ENCODE data around the gene ERP44.
"Not testable (repeated sequence)": the region's sequence is repeated elsewhere in the genome, so short reads cannot be mapped to it uniquely, and the experiment has no call there.

The ERP44 gene

GRCh38 chr9:100083448-100084127, 15.2 kb downstream of the ERP44 start:
- Histone ChIP-seq H3K36me3 (ENCODE audit: control insufficient read depth, low read depth, low read length) (no peaks in the 10 kb centered on the region), H3K9ac (ENCODE audit: low read length) (no peak overlapping the region), H3K27ac (ENCODE audit: low read length) (no peak overlapping the region), H3K27me3 (ENCODE audit: control insufficient read depth, insufficient read depth, low read length) (no peaks in the 10 kb centered on the region), H3K9me3 (ENCODE audit: control insufficient read depth, low read depth, low read length) (no peaks in the 10 kb centered on the region), H3K4me1 (ENCODE audit: control insufficient read depth, low read depth, low read length) (peaks cover 11% of the 10 kb centered on the region), H3K4me3 (ENCODE audit: low read length) (no peak overlapping the region)

- Histone ChIP-seq H3K9me3 (ENCODE audit: control insufficient read depth, low read depth, low read length) (no peaks in the 10 kb centered on the region), H3K36me3 (ENCODE audit: control insufficient read depth, low read depth, low read length) (no peaks in the 10 kb centered on the region), H3K27ac (ENCODE audit: low read length) (no peak overlapping the region), H3K4me3 (ENCODE audit: low read length) (no peak overlapping the region), H3K9ac (ENCODE audit: low read length) (no peak overlapping the region), H3K27me3 (ENCODE audit: control insufficient read depth, insufficient read depth, low read length) (no peaks in the 10 kb centered on the region), H3K4me1 (ENCODE audit: control insufficient read depth, low read depth, low read length) (peaks cover 11% of the 10 kb centered on the region)
Observed at GRCh38 chr9:100082782-100083181, 16.0 kb downstream of the ERP44 start.

DNA sequence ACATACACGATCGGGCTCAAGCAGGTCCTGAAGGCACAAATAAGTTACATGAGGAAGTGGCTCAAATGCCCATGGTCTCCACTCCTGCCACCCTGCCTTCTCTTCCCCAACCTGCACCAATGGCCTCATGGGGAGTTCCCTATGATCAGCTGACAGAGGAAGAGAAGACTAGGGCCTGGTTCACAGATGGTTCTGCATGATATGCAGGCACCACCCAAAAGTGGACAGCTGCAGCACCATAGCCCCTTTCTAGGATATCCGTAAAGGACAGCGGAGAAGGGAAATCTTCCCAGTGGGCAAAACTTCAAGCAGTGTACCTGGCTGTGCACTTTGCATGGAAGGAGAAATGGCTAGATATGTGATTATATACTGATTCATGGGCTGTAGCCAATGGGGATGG, 22.5 kb downstream of the ERP44 start:
- not testable (repeated sequence) for H3K4me1 ChIP-seq (ENCODE audit: control insufficient read depth, low read depth, low read length); H3K27me3 ChIP-seq (ENCODE audit: control insufficient read depth, insufficient read depth, low read length); H3K36me3 ChIP-seq (ENCODE audit: control insufficient read depth, low read depth, low read length); H3K27ac ChIP-seq (ENCODE audit: low read length); H3K9ac ChIP-seq (ENCODE audit: low read length); H3K4me3 ChIP-seq (ENCODE audit: low read length); H3K9me3 ChIP-seq (ENCODE audit: control insufficient read depth, low read depth, low read length)

GRCh38 chr9:100074989-100075388, 23.8 kb downstream of the ERP44 start:
- H3K27me3 ChIP-seq (ENCODE audit: control insufficient read depth, insufficient read depth, low read length) = no peaks in the 10 kb centered on the region

GRCh38 chr9:100074093-100074492, 24.7 kb downstream of the ERP44 start:
- Histone ChIP-seq H3K4me3 (ENCODE audit: low read length) (no peak overlapping the region), H3K36me3 (ENCODE audit: control insufficient read depth, low read depth, low read length) (no peaks in the 10 kb centered on the region), H3K27me3 (ENCODE audit: control insufficient read depth, insufficient read depth, low read length) (no peaks in the 10 kb centered on the region)

More at GRCh38 chr9:100074989-100075388, 23.8 kb downstream of the ERP44 start:
- Histone ChIP-seq H3K4me1 (ENCODE audit: control insufficient read depth, low read depth, low read length) (no peaks in the 10 kb centered on the region), H3K9me3 (ENCODE audit: control insufficient read depth, low read depth, low read length) (no peaks in the 10 kb centered on the region), H3K27ac (ENCODE audit: low read length) (no peak overlapping the region), H3K36me3 (ENCODE audit: control insufficient read depth, low read depth, low read length) (no peaks in the 10 kb centered on the region), H3K9ac (ENCODE audit: low read length) (no peak overlapping the region), H3K4me3 (ENCODE audit: low read length) (no peak overlapping the region)

GRCh38 chr9:100072805-100073204, 26.0 kb downstream of the ERP44 start:
- Histone ChIP-seq H3K9me3 (ENCODE audit: control insufficient read depth, low read depth, low read length) (no peaks in the 10 kb centered on the region), H3K27me3 (ENCODE audit: control insufficient read depth, insufficient read depth, low read length) (no peaks in the 10 kb centered on the region), H3K4me1 (ENCODE audit: control insufficient read depth, low read depth, low read length) (no peaks in the 10 kb centered on the region), H3K4me3 (ENCODE audit: low read length) (no peak overlapping the region), H3K27ac (ENCODE audit: low read length) (no peak overlapping the region), H3K9ac (ENCODE audit: low read length) (no peak overlapping the region), H3K36me3 (ENCODE audit: control insufficient read depth, low read depth, low read length) (no peaks in the 10 kb centered on the region)

More at GRCh38 chr9:100074093-100074492, 24.7 kb downstream of the ERP44 start:
- H3K9ac ChIP-seq (ENCODE audit: low read length) = no peak overlapping the region
- no peaks in the 10 kb centered on the region for H3K4me1 ChIP-seq (ENCODE audit: control insufficient read depth, low read depth, low read length)
- H3K9me3 ChIP-seq (ENCODE audit: control insufficient read depth, low read depth, low read length) = no peaks in the 10 kb centered on the region
- H3K27ac ChIP-seq (ENCODE audit: low read length) = no peak overlapping the region

DNA sequence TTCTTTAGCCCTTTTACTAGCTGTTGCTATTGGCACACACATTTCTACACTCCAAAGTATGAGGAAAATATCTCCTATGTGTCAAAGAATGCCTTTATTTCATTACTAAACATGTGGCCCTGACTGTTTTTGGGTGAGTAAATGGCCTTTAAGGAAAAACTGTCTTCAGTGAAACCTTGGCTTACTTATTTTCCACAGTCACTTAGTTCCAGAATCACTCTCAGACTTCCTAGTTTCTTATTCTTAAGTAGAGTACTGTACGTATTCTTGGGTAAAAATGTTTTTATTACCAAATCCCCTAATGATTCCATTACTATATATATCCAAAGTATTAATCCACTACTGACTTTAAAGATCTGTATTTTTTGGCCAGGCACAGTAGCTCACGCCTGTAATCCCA, 27.5 kb downstream of the ERP44 start:
- Histone ChIP-seq H3K4me3 (ENCODE audit: low read length) (no peak overlapping the region), H3K9me3 (ENCODE audit: control insufficient read depth, low read depth, low read length) (no peaks in the 10 kb centered on the region), H3K27ac (ENCODE audit: low read length) (no peak overlapping the region), H3K4me1 (ENCODE audit: control insufficient read depth, low read depth, low read length) (no peaks in the 10 kb centered on the region), H3K27me3 (ENCODE audit: control insufficient read depth, insufficient read depth, low read length) (no peaks in the 10 kb centered on the region), H3K36me3 (ENCODE audit: control insufficient read depth, low read depth, low read length) (no peaks in the 10 kb centered on the region), H3K9ac (ENCODE audit: low read length) (no peak overlapping the region)

GRCh38 chr9:100070104-100071041, 28.4 kb downstream of the ERP44 start:
- H3K9me3 ChIP-seq (ENCODE audit: control insufficient read depth, low read depth, low read length) = no peaks in the 10 kb centered on the region
- H3K36me3 ChIP-seq (ENCODE audit: control insufficient read depth, low read depth, low read length) = no peaks in the 10 kb centered on the region
- H3K4me3 ChIP-seq (ENCODE audit: low read length) = no peak overlapping the region
- H3K9ac ChIP-seq (ENCODE audit: low read length) = no peak overlapping the region
- H3K4me1 ChIP-seq (ENCODE audit: control insufficient read depth, low read depth, low read length) = no peaks in the 10 kb centered on the region
- no peak overlapping the region for H3K27ac ChIP-seq (ENCODE audit: low read length)
- no peaks in the 10 kb centered on the region for H3K27me3 ChIP-seq (ENCODE audit: control insufficient read depth, insufficient read depth, low read length)

GRCh38 chr9:100069068-100069467, 29.7 kb downstream of the ERP44 start:
- H3K4me3 ChIP-seq (ENCODE audit: low read length); H3K9me3 ChIP-seq (ENCODE audit: control insufficient read depth, low read depth, low read length); H3K27ac ChIP-seq (ENCODE audit: low read length); H3K27me3 ChIP-seq (ENCODE audit: control insufficient read depth, insufficient read depth, low read length); H3K4me1 ChIP-seq (ENCODE audit: control insufficient read depth, low read depth, low read length); H3K36me3 ChIP-seq (ENCODE audit: control insufficient read depth, low read depth, low read length); H3K9ac ChIP-seq (ENCODE audit: low read length): not testable (repeated sequence)

DNA sequence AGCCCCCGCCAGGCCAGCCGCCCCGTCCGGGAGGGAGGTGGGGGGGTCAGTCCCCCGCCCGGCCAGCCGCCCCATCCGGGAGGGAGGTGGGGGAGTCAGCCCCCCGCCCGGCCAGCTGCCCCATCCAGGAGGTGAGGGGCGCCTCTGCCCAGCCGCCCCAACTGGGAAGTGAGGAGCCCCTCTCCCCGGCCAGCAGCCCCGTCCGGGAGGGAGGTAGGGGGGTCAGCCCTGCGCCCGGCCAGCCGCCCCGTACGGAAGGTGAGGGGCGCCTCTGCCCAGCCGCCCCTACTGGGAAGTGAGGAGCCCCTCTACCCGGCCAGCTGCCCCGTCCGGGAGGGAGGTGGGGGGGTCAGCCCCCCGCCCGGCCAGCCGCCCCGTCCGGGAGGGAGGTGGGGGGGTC, 30.8 kb downstream of the ERP44 start:
- H3K4me1 ChIP-seq (ENCODE audit: control insufficient read depth, low read depth, low read length) = peaks cover 15% of the 10 kb centered on the region
- not testable (repeated sequence) for H3K27ac ChIP-seq (ENCODE audit: low read length); H3K4me3 ChIP-seq (ENCODE audit: low read length); H3K27me3 ChIP-seq (ENCODE audit: control insufficient read depth, insufficient read depth, low read length); H3K36me3 ChIP-seq (ENCODE audit: control insufficient read depth, low read depth, low read length); H3K9ac ChIP-seq (ENCODE audit: low read length); H3K9me3 ChIP-seq (ENCODE audit: control insufficient read depth, low read depth, low read length)

DNA sequence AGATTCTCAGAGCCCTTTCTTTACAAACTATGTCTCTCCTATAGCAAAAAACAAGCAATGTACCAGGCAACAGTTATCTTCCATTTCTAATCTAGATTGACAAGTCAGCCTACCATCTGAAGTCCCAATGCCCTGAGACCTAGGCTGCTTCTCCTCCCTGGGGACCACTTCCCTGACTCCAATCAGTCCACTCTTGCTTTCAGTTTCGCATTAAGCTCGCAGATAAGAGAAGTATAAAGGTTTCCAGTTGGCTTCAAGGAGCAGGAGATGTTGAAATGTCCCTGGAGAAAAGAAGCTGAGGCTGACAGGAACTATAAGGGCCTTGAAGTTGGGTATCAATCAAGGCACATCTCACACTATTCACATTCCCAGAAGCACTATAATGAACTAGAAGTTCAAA, 32.3 kb downstream of the ERP44 start:
- no peak overlapping the region for H3K27ac ChIP-seq (ENCODE audit: low read length)
- no peaks in the 10 kb centered on the region for H3K36me3 ChIP-seq (ENCODE audit: control insufficient read depth, low read depth, low read length)
- no peaks in the 10 kb centered on the region for H3K27me3 ChIP-seq (ENCODE audit: control insufficient read depth, insufficient read depth, low read length)
- no peak overlapping the region for H3K9ac ChIP-seq (ENCODE audit: low read length)
- H3K4me3 ChIP-seq (ENCODE audit: low read length) = no peak overlapping the region
- no peaks in the 10 kb centered on the region for H3K9me3 ChIP-seq (ENCODE audit: control insufficient read depth, low read depth, low read length)
- H3K4me1 ChIP-seq (ENCODE audit: control insufficient read depth, low read depth, low read length) = peaks cover 17% of the 10 kb centered on the region

Data from iPS-18a (cell line).